ENCODE measurements around the gene IGFBP4. TPM values are rescaled to one million over a fixed set of nuclear protein-coding genes. Genes with fewer than 3 reads are reported as not detected.

IGFBP4 gene
- total and polyA plus RNA-seq, 10 of the 15 experiments (the other 5 are each of a cell fraction or from before 2014, with no cell fraction given): 2.4 to 22.3 (median 6.6) TPM

GRCh38 chr17:40495140-40495539, 51.9 kb downstream of the IGFBP4 start (continued):
- TF ChIP-seq USF2 (IDR thresholded peaks at IDR 0.05; ENCODE audit: borderline replicate concordance, low read depth, low read length) (no peak), IRF5 (IDR thresholded peaks at IDR 0.05; ENCODE audit: borderline replicate concordance) (no peak), BACH1 (IDR thresholded peaks at IDR 0.05; ENCODE audit: borderline replicate concordance) (no peak)

GRCh38 chr17:40496170-40496569, 52.9 kb downstream of the IGFBP4 start:
- 23% methylated on average over 6 of the region's 6 CpGs for WGBS (ENCODE audit: insufficient coverage, insufficient replicate concordance, low lambda C conversion rate, missing lambda C conversion rate)
- H3K4me2 ChIP-seq (ENCODE audit: control insufficient read depth, insufficient read depth): no peak overlapping the region
- SMC1A ChIA-PET (ENCODE audit: uncharacterized antibody, unreplicated experiment): interaction anchor here (1.3 to 1.5 kb wide), 2 partner anchors 20 to 47 kb away, joined by 3 read pairs; no protein-coding TSS in a partner anchor
- H3K4me1 ChIP-seq (ENCODE audit: control insufficient read depth, insufficient read depth, low read length): no peaks in the 10 kb centered on the region
- RAD21 ChIA-PET (ENCODE audit: unreplicated experiment): interaction anchor here (1.2 kb wide), 1 partner anchor 13 kb away, joined by 3 read pairs; no protein-coding TSS in a partner anchor
- in situ Hi-C loops (cut with MboI) (no loop called here), intact Hi-C loops (cut with micrococcal nuclease; ENCODE audit: unreplicated experiment) (no loop called here)
- CTCF ChIA-PET: interaction anchor here (0.9 to 2.1 kb wide), 3 partner anchors 13 to 37 kb away, joined by 3 to 7 read pairs (median 3); no protein-coding TSS in a partner anchor
- BruUV-seq (replicated peaks): no TSS peak
- POLR2A ChIA-PET: no interaction called here
- H3K36me3 ChIP-seq (ENCODE audit: control insufficient read depth in 2 of 2, insufficient read depth in 2 of 2, low read length in 1 of 2): no peaks in the 10 kb centered on the region
- ATAC-seq (no peak), FAIRE-seq (no peak), DNase-seq (ENCODE audit: low read depth, low spot score) (no peak)
- H3K79me2 ChIP-seq (ENCODE audit: control insufficient read depth, insufficient read depth, low read length): no peaks in the 10 kb centered on the region
- H3K9me3 ChIP-seq (replicated peaks; ENCODE audit: control insufficient read depth, insufficient read depth, low read length): no peaks in the 10 kb centered on the region
- no peaks in the 10 kb centered on the region for H4K20me1 ChIP-seq (ENCODE audit: control insufficient read depth, insufficient read depth)
- H2AFZ ChIP-seq (ENCODE audit: control insufficient read depth, low read depth, low read length): no peak overlapping the region
- H3K27me3 ChIP-seq (replicated peaks in 1 of 2; ENCODE audit: control insufficient read depth in 2 of 2, insufficient read depth in 2 of 2, low read length in 1 of 2): peaks cover 0 to 9% of the 10 kb centered on the region in 2 experiments; a peak in 2 of 4 replicates
- H3K9ac ChIP-seq (ENCODE audit: control insufficient read depth, insufficient read depth, low read length): no peak overlapping the region
- H3K27ac ChIP-seq (ENCODE audit: control insufficient read depth, insufficient read depth): no peak overlapping the region
- no peak overlapping the region for H3K4me3 ChIP-seq
- no peak for TF ChIP-seq NFYB (IDR thresholded peaks at IDR 0.05; ENCODE audit: insufficient read depth, low read depth, low read length)
- TF ChIP-seq RFX5 (IDR thresholded peaks at IDR 0.05; ENCODE audit: low read depth, low read length): no peak
- no peak for TF ChIP-seq IKZF1 (conservative IDR thresholded peaks at IDR 0.05)
- TF ChIP-seq PRDM15 (CRISPR knock-in tag; IDR thresholded peaks at IDR 0.05): no peak
- TF ChIP-seq POLR2AphosphoS2 (IDR thresholded peaks at IDR 0.05; ENCODE audit: low read depth, low read length): no peak
- no peak for TF ChIP-seq ZBTB4 (CRISPR knock-in tag; IDR thresholded peaks at IDR 0.05)
- TF ChIP-seq ESRRA (IDR thresholded peaks at IDR 0.05; ENCODE audit: low read length): no peak
- TF ChIP-seq TCF7 (IDR thresholded peaks at IDR 0.05; ENCODE audit: borderline replicate concordance): no peak
- no peak for TF ChIP-seq RCOR1 (conservative IDR thresholded peaks at IDR 0.05; ENCODE audit: low read depth, low read length)
